Central memory CD8-positive, alpha-beta T cell (primary cell): ENCODE measurements around the gene FAM184A.
A peak's percentile ranks its signal among the peaks of the same experiment; 100 is the strongest.

Experiments
- ATAC-seq: fragments of 150-1000 bp; cut with Tn5 transposase; replicated peaks from 2 replicates; pipeline ENCODE4 v1.10.0; 2022; ENCODE audit warnings: mild to moderate bottlenecking, moderate FRiP score, moderate number of reproducible peaks; ENCODE audit not compliant: poor library complexity, severe bottlenecking; ENCODE audit errors: extremely low read depth
- DNase-seq, 2 donors: peaks; one replicate each; pipeline ENCODE4 v3.0.0; 2021; ENCODE audit warnings: low spot score in 2 of 2
- H3K27ac Mint-ChIP-seq: one replicate; pipeline ENCODE4 v1.8.0; 2022; ENCODE audit warnings: low read depth, mild to moderate bottlenecking, moderate library complexity, mixed read lengths
- H3K27me3 Mint-ChIP-seq: one replicate; pipeline ENCODE4 v1.8.0; 2022; ENCODE audit warnings: mixed read lengths
- H3K36me3 Mint-ChIP-seq: one replicate; pipeline ENCODE4 v1.8.0; 2022; ENCODE audit warnings: mild to moderate bottlenecking, moderate library complexity, mixed read lengths; ENCODE audit not compliant: insufficient read depth
- H3K4me1 Mint-ChIP-seq: one replicate; pipeline ENCODE4 v1.8.0; 2022; ENCODE audit warnings: mixed read lengths
- H3K4me3 Mint-ChIP-seq: one replicate; pipeline ENCODE4 v1.8.0; 2022; ENCODE audit warnings: mild to moderate bottlenecking, moderate library complexity, mixed read lengths
- H3K9me3 Mint-ChIP-seq: one replicate; pipeline ENCODE4 v1.8.0; 2022; ENCODE audit warnings: mixed read lengths

The FAM184A gene

DNA sequence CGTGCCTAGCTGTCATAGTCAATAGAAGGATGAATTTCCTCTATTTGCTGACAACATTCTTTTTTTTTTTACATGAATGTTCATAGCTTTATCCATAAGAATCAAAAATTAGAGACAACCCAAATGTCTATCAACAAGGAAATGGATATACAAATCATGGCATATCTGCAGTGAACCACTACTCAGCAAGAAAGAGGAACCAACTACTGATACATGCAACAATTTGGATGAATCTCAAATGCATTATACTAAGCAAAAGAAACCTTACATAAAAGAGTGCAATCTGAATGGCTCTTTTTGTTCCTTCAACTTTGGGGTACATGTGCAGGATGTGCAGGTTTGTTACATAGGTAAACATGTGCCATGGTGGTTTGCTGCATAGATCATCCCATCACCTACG is 125.8 kb downstream of the FAM184A start:
- DNase-seq (no peak), ATAC-seq (no peak)
- Mint-ChIP-seq H3K27ac (no peak overlapping the region), H3K4me3 (no peak overlapping the region), H3K4me1 (no peaks in the 10 kb centered on the region), H3K27me3 (no peaks in the 10 kb centered on the region), H3K36me3 (no peaks in the 10 kb centered on the region), H3K9me3 (no peaks in the 10 kb centered on the region)

DNA sequence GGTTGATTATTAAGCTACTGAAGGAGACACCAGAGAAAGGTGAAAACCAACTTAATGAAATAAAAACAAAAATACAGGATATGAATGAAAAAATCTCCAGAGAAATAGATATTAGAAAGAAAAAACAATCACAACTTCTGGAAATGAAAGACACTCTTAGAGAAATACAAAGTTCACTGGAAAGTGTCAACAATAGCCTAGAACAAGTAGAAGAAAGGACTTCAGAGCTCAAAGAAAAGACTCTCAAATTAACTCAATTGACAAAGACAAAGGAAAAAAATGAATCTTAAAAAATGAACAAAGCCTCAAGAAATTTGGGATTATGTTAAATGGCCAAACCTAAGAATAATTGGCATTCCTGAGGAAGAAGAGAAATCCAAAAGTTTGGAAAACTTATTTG is 133.2 kb downstream of the FAM184A start:
- Mint-ChIP-seq H3K27ac (no peak overlapping the region), H3K4me1 (no peaks in the 10 kb centered on the region), H3K27me3 (no peaks in the 10 kb centered on the region), H3K36me3 (no peaks in the 10 kb centered on the region), H3K4me3 (no peak overlapping the region), H3K9me3 (peaks cover 30% of the 10 kb centered on the region)
- ATAC-seq: no peak
- no peak for DNase-seq

DNA sequence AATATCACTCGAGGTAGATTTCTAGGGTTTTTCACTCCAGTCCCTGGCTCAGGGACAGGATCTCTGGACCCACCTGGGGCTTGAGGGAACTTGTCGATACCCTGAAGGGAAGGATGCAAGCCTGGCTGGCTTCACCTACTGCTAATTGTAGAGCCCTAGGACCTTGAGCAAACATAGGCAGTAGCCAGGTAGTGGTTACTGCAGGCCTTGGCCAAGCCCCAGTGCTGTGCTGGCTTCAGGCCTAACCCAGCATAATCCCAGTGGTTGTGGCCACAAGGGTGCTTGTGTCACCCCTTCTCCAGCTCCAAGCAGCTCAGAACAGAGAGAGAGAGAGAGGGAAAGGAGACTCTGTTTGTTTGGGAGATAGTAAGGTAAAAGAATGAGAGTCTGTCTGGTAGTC is 137.7 kb downstream of the FAM184A start:
- Mint-ChIP-seq H3K36me3 (no peaks in the 10 kb centered on the region), H3K27ac (no peak overlapping the region), H3K4me3 (no peak overlapping the region), H3K27me3 (no peaks in the 10 kb centered on the region), H3K9me3 (peaks cover 24% of the 10 kb centered on the region), H3K4me1 (peaks cover 13% of the 10 kb centered on the region)
- ATAC-seq (no peak), DNase-seq (no peak)

DNA sequence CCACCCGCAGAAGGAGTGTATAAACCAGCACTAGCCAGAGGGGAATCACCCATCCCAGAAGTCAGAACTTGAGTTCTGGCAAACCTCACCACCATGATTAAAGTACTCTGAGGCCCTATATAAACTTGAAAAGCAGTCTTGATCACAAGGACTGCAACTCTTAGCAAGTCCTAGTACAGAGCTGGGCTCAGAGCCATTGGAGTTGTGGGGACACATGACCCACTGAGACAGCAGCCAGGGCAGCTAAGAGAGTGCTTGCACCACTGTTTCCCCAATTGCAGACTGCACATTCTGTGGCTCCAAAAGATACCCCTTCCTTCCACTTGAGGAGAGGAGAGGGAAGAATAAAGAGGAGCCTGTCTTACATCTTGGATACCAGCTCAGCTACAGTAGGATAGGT is 138.8 kb downstream of the FAM184A start:
- Mint-ChIP-seq H3K4me3 (no peak overlapping the region), H3K27ac (no peak overlapping the region), H3K27me3 (no peaks in the 10 kb centered on the region), H3K9me3 (peaks cover 13% of the 10 kb centered on the region), H3K36me3 (peaks cover 2% of the 10 kb centered on the region), H3K4me1 (peaks cover 21% of the 10 kb centered on the region)
- ATAC-seq: no peak
- no peak for DNase-seq

DNA sequence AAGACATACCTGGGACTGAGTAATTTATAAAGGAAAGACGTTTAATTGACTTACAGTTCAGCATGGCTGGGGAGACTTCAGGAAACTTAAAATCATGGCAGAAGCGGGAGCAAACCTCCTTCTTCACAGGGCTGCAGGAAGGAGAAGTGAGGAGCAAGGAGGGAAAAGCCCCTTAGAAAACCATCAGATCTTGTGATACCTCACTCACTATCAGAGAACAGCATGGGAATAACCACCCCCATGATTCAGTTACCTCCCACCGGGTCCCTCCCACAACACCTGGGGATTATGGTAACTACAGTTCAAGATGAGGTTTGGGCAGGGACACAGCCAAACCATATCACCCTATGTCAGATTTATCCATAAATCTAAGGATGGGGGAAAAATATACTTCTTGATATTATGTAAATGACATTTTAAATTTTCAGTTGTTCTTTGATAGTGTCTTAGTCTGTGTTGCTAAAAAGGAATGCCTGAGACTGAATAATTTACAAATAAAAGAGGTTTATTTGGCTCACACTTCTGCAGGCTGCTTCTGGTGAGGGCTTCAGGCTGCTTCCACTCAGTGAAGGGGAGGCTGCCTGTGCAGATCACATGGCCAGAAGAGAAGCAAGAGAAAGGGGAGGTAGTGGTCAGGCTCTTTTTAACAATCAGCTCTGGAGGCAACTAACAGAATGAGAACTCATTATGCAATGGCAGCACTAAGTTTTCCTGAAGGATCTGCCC is 142.3 kb downstream of the FAM184A start:
- H3K4me3 Mint-ChIP-seq: peak overlapping the region; percentile 87
- peaks cover 37% of the 10 kb centered on the region for H3K4me1 Mint-ChIP-seq
- no peaks in the 10 kb centered on the region for H3K27me3 Mint-ChIP-seq
- peak overlapping the region; percentile 86 for H3K27ac Mint-ChIP-seq
- DNase-seq: no peak
- H3K9me3 Mint-ChIP-seq: no peaks in the 10 kb centered on the region
- no peak for ATAC-seq
- H3K36me3 Mint-ChIP-seq: peaks cover 4% of the 10 kb centered on the region

DNA sequence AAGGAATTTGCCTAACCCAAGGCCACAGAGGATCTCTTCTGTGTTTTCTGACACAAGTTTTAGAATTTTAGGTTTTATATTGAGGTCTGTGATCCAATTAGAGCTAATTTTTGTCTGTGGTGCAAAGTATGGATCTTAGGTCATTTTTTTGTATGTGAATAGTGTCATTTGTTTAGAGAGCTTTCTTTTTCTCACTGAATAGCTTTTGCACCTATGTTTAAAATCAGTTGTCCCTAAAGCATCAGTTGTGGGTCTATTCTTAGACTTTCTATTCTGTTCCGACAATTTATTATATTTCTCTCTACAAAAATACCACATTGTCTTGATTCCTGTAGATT is 143.2 kb downstream of the FAM184A start:
- ATAC-seq (no peak), DNase-seq (no peak)
- Mint-ChIP-seq H3K4me3 (peak overlapping the region; percentile 87), H3K4me1 (peaks cover 37% of the 10 kb centered on the region), H3K9me3 (no peaks in the 10 kb centered on the region), H3K27ac (peak overlapping the region; percentile 86), H3K36me3 (peaks cover 7% of the 10 kb centered on the region), H3K27me3 (no peaks in the 10 kb centered on the region)

DNA sequence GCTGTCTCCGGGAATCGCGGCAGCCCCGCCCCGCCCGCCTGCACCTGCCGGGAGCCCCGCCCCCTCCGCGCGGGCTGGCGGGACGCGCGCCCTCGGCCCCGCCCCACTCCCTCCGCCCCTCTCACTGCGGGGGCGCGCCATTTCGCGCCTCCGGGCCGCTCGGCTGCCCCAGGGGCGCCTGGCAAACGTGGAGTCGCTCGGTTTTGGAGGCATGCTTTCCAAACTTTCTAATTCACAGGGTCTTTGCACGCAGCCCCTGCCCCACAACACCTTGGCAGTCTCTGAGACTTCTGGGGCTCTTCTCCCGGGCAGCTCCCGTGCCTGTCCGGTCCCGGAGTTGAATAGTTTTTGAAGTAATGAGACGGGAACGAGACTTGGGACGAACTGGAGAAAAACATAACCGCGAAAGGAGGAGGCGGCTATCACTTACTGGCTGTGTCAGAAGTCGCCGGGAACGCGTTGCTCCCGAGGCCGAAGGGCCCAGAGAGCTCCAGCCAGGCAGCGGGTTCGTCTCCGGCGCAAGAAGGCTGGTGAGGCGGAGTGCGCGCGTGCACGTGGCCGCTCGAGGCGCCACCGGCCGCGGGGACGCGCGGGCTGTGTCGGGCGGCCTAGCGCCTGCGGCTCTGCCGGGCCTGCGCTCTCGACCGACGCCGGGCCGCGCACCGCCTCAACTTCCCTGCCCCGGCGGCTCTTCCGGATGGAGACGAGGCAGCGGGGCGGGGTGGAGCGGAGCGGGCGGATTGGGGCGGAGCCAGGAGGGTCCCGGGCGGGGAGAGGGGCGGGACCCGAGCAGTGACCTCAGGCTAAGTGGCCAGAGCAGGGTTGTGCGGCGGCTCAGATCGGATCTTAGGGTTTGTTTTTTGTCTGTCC is 143.8 kb downstream of the FAM184A start, which contains the start of gene MCM9:
MCM9 (minus strand) TSS at position 699 of the 870 bp plus-strand sequence. CDS start 3,436 bp downstream, outside the sequence.
- Mint-ChIP-seq H3K27me3 (no peaks in the 10 kb centered on the region), H3K4me3 (peak within 1 kb of the TSS; percentile 87), H3K36me3 (peaks cover 7% of the 10 kb centered on the region), H3K4me1 (peaks cover 37% of the 10 kb centered on the region), H3K9me3 (no peaks in the 10 kb centered on the region), H3K27ac (peak within 1 kb of the TSS; percentile 86)
- DNase-seq (peak; percentile 71), ATAC-seq (peak; percentile 90)

DNA sequence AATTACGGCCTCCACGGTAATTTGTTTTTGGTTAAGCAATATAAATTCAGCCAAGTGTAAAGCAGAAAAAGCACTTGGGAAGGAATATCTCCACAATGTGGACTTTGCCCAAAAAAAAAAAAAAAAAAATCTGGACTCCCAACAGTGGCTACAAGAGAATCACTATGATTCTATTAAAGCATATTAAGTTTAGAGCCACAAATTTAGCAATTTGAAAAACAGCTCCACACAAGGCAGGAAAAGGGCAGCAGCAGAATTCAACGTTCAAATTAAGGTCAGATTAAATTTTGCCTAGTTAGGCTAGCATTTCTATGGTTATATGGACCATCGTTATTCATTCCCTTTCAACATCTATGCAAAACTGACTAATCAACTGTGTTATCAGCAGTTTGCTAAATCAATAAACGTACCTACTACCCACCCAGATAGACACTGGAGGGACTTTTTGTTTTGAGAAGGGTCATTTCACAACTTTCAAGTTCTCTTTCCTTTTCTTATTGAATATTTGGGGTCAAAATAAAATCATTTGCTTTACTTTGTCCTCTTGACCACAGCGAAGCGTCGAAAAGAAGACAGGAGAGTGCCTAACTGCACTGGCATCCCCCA is 144.5 kb downstream of the FAM184A start:
- Mint-ChIP-seq H3K4me3 (peak overlapping the region; percentile 87), H3K36me3 (peaks cover 7% of the 10 kb centered on the region), H3K27ac (peak overlapping the region; percentile 86), H3K4me1 (peaks cover 37% of the 10 kb centered on the region), H3K27me3 (no peaks in the 10 kb centered on the region), H3K9me3 (no peaks in the 10 kb centered on the region)
- no peak for DNase-seq
- no peak for ATAC-seq

DNA sequence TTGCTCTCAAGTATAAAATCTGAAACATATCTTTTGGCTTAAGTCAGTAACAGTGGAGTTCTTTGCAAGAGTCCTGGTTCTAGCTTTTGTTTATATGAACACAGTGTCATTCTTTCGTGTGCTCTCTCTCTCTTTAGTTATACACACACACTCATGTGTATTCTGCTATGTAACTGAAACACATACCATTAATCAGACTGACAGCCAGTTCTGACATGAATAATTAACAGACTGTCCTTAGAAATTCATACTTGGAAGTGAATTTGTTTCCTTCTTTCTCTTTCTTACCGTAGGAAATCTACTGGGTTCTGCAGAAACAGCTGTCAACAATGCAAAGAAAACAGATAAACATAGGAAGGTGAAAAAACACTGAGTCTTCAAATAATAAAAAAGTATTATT is 146.0 kb downstream of the FAM184A start:
- Mint-ChIP-seq H3K4me1 (peaks cover 37% of the 10 kb centered on the region), H3K9me3 (no peaks in the 10 kb centered on the region), H3K27ac (no peak overlapping the region), H3K27me3 (no peaks in the 10 kb centered on the region), H3K36me3 (peaks cover 11% of the 10 kb centered on the region), H3K4me3 (peak overlapping the region; percentile 60)
- ATAC-seq (no peak), DNase-seq (no peak)

DNA sequence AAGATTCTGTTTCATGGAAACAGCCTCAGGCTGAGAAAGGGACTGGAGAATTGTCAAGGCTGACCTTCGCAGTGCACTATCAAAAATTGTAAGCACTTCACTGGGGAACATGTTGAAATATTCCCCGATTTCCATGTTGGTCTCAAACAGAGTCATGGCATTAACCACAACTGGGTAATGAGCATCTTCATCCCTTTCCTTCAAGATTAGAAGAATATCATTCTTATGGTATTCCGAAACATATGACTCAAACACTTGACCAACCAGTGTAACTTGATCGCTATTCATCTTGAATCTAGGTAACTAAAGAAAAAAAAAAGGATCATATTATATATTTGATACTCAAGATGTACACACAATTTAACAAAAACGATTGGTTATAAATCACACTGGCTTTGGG is 147.0 kb downstream of the FAM184A start:
- H3K4me1 Mint-ChIP-seq: peaks cover 30% of the 10 kb centered on the region
- H3K36me3 Mint-ChIP-seq: peaks cover 16% of the 10 kb centered on the region
- no peak overlapping the region for H3K4me3 Mint-ChIP-seq
- no peaks in the 10 kb centered on the region for H3K9me3 Mint-ChIP-seq
- no peak overlapping the region for H3K27ac Mint-ChIP-seq
- no peak for DNase-seq
- ATAC-seq: no peak
- no peaks in the 10 kb centered on the region for H3K27me3 Mint-ChIP-seq

DNA sequence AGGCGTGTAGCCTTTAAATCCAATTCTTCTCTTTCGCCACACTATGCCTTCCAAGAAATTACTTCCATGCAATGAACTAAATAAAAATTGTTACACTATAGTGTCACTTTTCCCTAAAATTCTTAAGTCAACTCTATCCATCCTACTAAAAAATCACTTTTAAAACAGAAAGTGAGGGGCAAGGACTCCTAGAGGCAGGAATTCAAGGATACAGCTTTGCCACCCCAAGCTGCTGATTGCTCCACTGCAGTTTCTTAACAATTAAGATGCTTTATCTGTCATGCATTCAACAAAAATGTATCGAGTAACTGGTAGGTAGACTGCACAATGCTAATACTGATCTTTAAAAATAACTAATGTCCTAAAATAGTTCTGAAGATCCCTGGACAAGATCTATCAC is 147.8 kb downstream of the FAM184A start:
- Mint-ChIP-seq H3K9me3 (no peaks in the 10 kb centered on the region), H3K4me1 (peaks cover 27% of the 10 kb centered on the region), H3K27me3 (no peaks in the 10 kb centered on the region), H3K4me3 (no peak overlapping the region), H3K27ac (no peak overlapping the region), H3K36me3 (peaks cover 16% of the 10 kb centered on the region)
- no peak for ATAC-seq
- DNase-seq: no peak

DNA sequence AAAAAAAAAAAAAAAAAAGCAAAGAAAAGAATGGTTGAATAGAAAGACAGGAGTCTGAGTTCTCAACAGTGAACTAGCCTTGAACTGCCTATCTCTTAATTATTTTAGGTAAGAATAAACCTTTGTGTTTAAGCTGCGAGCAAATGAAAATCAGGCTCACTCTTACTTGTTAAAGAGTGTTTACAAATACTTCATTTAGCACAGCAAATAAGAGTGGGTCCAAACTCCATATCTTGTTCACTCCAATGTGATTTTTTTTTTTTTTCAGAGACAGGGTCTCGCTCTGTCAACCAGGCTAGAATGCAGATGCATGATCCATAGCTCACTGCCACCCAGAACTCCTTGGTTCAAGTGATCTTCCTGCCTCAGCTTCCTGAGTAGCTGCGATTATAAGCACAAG is 155.4 kb downstream of the FAM184A start:
- ATAC-seq (no peak), DNase-seq (no peak)
- Mint-ChIP-seq H3K36me3 (peaks cover 31% of the 10 kb centered on the region), H3K9me3 (no peaks in the 10 kb centered on the region), H3K27me3 (no peaks in the 10 kb centered on the region), H3K4me3 (no peak overlapping the region), H3K27ac (no peak overlapping the region), H3K4me1 (peaks cover 9% of the 10 kb centered on the region)
